Tibial artery (tissue), 4 donors: ENCODE data around the gene C10orf95.

Experiments
- DNase-seq, 2 donors: peaks; one replicate each; pipeline ENCODE4 v3.0.0-alpha.2; 2019
- H3K27ac ChIP-seq, 2 donors: fragments of 200-600 bp; sonication (generic) in 1 of 2; 1 replicate in 1 of 2; 2 replicates in 1 of 2; pipeline ENCODE4 v1.5.1; 2018 to 2019; ENCODE audit warnings: mild to moderate bottlenecking in 1 of 2
- H3K27me3 ChIP-seq, 2 donors: fragments of 200-600 bp; sonication (generic) in 1 of 2; one replicate each; pipeline versions ENCODE4 v1.5.1 to v1.6.0; 2016 to 2019
- H3K36me3 ChIP-seq, 3 donors: fragments of 200-600 bp; sonication (generic) in 2 of 3; one replicate each; pipeline ENCODE4 v1.5.1; 2016 to 2019; ENCODE audit warnings: mild to moderate bottlenecking in 2 of 3
- H3K4me1 ChIP-seq, 4 donors: fragments of 200-600 bp; sonication (generic) in 2 of 4; 1 replicate in 3 of 4; 2 replicates in 1 of 4; pipeline ENCODE4 v1.5.1; 2016 to 2019
- H3K4me3 ChIP-seq, 2 donors: fragments of 200-600 bp; sonication (generic) in 1 of 2; 1 replicate in 1 of 2; 2 replicates in 1 of 2; pipeline ENCODE4 v1.5.1; 2018 to 2019; ENCODE audit warnings: mild to moderate bottlenecking in 2 of 2
- H3K9me3 ChIP-seq, 3 donors: fragments of 200-600 bp; sonication (generic) in 1 of 3; one replicate each; pipeline ENCODE4 v1.5.1; 2016 to 2019
- CTCF ChIP-seq, 2 experiments: fragments of 200-600 bp in 1 of 2; fragments of 450-650 bp in 1 of 2; IDR thresholded peaks; one replicate each; pipeline ENCODE4 v1.5.1; 2017 to 2019; ENCODE audit warnings: antibody characterized with exemption in 2 of 2, mild to moderate bottlenecking in 1 of 2, moderate library complexity in 1 of 2
- intact Hi-C: fragments of 100-400 bp; cut with DNase I; formaldehyde crosslinking; loops from one replicate; pipeline ENCODE4 v1.15.0; 2023; ENCODE audit warnings: low total_unique reads

Gene C10orf95

GRCh38 chr10:102479651-102480050 is 28.3 kb upstream of the C10orf95 start:
- intact Hi-C loops = loop anchor here (5.0 kb wide), 1 partner anchor 77 kb away; no protein-coding TSS in a partner anchor
- H3K9me3 ChIP-seq = no peaks in the 10 kb centered on the region
- no peak overlapping the region for H3K4me3 ChIP-seq
- H3K4me1 ChIP-seq = no peaks in the 10 kb centered on the region
- H3K36me3 ChIP-seq = peaks cover 44 to 56% (median 56%) of the 10 kb centered on the region in 3 donors
- no peak overlapping the region for H3K27ac ChIP-seq
- H3K27me3 ChIP-seq = no peaks in the 10 kb centered on the region
- DNase-seq = no peak
- TF ChIP-seq CTCF (IDR thresholded peaks at IDR 0.05) = no peak

GRCh38 chr10:102476466-102477141 is 25.3 kb upstream of the C10orf95 start:
- intact Hi-C loops = loop anchor here (5.0 kb wide), 1 partner anchor 74 kb away; no protein-coding TSS in a partner anchor
- Histone ChIP-seq H3K4me1 (no peaks in the 10 kb centered on the region), H3K27me3 (no peaks in the 10 kb centered on the region), H3K27ac (no peak overlapping the region), H3K36me3 (peaks cover 14 to 26% (median 25%) of the 10 kb centered on the region in 3 donors), H3K9me3 (no peaks in the 10 kb centered on the region), H3K4me3 (no peak overlapping the region)
- no peak for TF ChIP-seq CTCF (IDR thresholded peaks at IDR 0.05)
- no peak for DNase-seq

- Histone ChIP-seq H3K4me3 (no peak overlapping the region), H3K9me3 (no peaks in the 10 kb centered on the region), H3K27me3 (no peaks in the 10 kb centered on the region), H3K27ac (no peak overlapping the region), H3K36me3 (peaks cover 3 to 15% (median 15%) of the 10 kb centered on the region in 3 donors), H3K4me1 (no peaks in the 10 kb centered on the region)
- no peak for TF ChIP-seq CTCF (IDR thresholded peaks at IDR 0.05)
- intact Hi-C loops = loop anchor here (5.0 kb wide), 1 partner anchor 73 kb away; no protein-coding TSS in a partner anchor
- no peak for DNase-seq
These were observed 24.2 kb upstream of the C10orf95 start for GRCh38 chr10:102475451-102476040.

GRCh38 chr10:102473445-102474331 is 22.3 kb upstream of the C10orf95 start:
- intact Hi-C loops = no loop called here
- no peak overlapping the region for H3K27ac ChIP-seq
- no peak for DNase-seq

More at GRCh38 chr10:102473445-102474331, 22.3 kb upstream of the C10orf95 start:
- H3K4me1 ChIP-seq = no peaks in the 10 kb centered on the region
- no peaks in the 10 kb centered on the region for H3K36me3 ChIP-seq
- no peaks in the 10 kb centered on the region for H3K27me3 ChIP-seq
- H3K4me3 ChIP-seq = no peak overlapping the region
- no peaks in the 10 kb centered on the region for H3K9me3 ChIP-seq
- TF ChIP-seq CTCF (IDR thresholded peaks at IDR 0.05) = no peak
